VCaP (cell line): ENCODE results near the gene CCDC13.

ENCODE experiments used
- H3K27ac ChIP-seq: fragments of 450-650 bp; 2 replicates; pipeline ENCODE4 v1.5.1; 2017
- TF ChIP-seq, protein P1 (sequence below): fragments of 450-650 bp; conservative IDR thresholded peaks from 2 replicates; pipeline ENCODE4 v1.5.1; 2017; ENCODE audit warnings: mild to moderate bottlenecking, moderate library complexity

The CCDC13 gene

DNA sequence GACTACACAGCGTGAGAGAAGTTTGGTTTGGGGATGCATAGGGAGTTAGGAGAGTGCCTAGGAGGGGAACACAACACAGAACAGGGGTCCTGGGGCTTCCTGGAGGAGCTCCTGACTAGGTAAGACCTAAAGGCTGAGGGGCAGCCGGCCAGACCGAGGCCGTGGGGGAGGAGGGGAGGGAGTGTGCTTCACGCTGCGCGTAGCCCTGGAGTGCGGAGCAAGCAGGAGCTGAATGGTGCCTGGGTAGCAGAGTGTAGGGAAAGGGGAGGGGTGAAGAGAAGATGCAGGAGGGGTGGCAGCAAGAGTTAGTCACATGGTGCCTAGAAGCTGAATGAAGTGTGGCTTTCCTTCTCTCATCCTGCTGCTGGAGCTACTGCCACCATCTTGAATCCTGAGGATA, 38.0 kb downstream of the CCDC13 start:
- no peak overlapping the region for H3K27ac ChIP-seq
- TF ChIP-seq, protein P1, sequence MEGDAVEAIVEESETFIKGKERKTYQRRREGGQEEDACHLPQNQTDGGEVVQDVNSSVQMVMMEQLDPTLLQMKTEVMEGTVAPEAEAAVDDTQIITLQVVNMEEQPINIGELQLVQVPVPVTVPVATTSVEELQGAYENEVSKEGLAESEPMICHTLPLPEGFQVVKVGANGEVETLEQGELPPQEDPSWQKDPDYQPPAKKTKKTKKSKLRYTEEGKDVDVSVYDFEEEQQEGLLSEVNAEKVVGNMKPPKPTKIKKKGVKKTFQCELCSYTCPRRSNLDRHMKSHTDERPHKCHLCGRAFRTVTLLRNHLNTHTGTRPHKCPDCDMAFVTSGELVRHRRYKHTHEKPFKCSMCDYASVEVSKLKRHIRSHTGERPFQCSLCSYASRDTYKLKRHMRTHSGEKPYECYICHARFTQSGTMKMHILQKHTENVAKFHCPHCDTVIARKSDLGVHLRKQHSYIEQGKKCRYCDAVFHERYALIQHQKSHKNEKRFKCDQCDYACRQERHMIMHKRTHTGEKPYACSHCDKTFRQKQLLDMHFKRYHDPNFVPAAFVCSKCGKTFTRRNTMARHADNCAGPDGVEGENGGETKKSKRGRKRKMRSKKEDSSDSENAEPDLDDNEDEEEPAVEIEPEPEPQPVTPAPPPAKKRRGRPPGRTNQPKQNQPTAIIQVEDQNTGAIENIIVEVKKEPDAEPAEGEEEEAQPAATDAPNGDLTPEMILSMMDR: no peak

DNA sequence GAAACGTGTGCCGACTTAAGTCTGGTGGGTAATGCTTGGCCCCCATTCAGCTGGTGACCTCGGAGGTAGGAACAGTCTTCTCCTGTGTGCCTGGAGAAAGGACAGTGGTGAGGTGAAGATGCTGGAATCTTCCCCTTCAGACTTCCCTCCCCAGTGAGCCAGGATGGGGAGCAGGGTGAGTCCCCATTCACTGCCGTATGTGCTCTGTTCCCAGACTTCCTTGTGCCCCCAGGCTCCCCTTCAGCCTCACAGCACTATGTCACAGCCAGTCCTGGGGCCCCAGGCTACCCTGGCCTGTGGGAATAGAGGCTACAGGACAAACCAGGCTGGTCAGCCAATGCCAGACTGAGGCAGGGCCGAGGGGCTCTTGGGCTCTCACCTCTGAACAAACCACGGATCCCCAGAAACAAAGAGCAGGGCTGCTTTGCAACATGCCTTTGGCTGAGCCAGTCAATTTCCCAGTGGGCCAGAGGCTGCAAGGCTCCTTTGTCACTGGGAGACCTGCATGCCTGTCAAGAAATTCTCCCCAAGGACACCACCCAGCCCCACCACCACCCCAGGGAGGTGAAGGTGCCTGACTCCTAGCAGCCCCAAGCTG, 38.7 kb downstream of the CCDC13 start:
- H3K27ac ChIP-seq: no peak overlapping the region
- TF ChIP-seq, protein P1: no peak

DNA sequence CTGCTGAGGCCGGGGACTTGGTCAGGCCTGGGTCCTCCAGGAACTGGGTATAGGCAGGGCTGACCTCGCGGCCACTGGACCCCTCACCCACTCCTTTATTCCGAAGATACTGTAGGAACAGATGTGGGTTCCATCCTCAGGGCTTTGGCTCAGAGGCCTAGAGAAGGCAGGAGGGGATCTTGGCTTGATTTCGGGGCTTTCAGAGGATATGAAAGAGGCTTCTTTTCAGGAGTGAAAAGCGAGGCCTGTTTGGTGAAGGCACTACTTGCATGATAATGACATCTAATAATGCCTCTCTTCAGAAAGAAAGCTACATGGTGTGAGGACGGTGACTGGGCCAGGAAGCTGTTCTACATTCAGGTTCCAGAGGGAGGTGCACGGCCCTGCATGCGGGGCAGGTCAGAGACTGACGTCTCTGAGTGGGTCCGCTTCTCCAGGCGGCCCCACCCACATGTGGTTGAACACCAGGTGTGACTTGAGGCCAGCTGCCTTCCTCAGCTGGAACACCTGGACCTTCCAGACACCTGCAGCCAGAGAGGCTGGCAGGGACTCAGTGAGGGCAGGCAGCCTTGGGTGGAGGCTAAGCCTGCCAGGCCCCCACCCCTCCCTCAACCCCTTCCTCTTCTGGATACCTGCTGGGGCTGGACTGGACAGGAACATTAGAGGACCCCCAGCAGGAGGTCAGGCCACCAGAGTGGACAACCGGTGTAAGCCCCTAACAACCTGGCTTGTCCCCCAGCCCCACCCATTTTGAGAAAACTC, 39.4 kb downstream of the CCDC13 start:
- TF ChIP-seq, protein P1: no peak
- H3K27ac ChIP-seq: no peak overlapping the region

DNA sequence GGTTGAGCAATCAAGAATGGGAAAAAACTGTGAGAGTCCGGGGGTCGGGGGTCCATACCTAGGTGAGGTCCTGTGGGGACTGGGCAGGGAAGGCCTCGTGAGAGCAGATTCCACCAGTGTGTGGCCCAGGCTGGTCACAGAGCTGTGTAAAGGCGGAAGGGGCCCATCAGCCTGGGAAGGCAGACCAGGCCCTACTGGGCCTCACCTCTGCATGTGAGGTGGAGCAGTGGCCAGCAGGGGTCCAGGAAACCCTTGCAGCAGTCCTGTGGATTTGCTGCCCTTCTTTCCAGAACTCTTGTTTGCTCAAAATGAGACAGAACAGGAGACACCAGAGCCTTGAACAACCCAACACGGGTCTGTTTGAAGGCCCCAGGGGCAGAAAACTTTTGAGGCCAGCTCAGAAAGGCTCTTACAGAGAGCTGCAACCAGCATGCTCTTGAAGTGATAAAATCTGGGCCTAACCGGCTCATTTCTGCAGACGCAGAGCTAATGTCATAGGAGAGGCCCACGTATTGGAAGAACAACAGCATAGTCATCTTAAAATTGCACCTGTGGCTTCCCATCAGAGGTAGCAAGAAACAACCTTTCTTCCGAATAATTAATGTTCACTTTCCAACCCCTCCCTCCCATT, 40.1 kb downstream of the CCDC13 start:
- TF ChIP-seq, protein P1: no peak
- no peak overlapping the region for H3K27ac ChIP-seq

DNA sequence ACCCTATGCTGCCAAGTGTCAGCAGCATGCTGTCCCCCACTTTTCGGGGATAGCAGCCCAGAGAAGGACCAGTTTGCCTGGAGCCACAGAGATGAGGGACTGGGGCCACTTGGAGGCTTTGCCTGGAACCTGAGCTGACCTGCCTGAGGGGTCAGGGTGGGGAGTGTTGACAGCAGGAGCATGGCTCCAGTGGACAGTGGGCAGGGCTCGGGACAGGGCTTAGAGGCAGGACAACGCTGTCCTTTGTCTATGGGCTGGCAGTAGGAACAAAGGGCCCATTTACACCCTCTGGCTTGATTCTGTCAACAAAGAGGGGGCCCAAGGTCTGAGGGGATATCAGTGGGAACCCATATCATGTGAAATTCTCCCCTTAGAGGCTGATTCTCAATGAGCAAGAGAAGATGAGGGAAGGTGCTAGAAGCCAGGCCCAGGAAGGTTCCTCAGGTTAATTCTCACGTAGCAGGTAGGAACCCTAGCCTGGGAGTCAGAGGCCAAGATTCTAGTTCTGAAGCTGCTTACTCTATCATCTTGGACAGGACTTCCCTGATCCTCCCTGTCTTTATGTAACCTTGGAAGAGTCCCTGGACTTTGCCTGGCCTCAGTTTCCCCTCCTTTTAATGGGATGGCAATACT, 40.7 kb downstream of the CCDC13 start:
- TF ChIP-seq, protein P1: no peak
- H3K27ac ChIP-seq: no peak overlapping the region

DNA sequence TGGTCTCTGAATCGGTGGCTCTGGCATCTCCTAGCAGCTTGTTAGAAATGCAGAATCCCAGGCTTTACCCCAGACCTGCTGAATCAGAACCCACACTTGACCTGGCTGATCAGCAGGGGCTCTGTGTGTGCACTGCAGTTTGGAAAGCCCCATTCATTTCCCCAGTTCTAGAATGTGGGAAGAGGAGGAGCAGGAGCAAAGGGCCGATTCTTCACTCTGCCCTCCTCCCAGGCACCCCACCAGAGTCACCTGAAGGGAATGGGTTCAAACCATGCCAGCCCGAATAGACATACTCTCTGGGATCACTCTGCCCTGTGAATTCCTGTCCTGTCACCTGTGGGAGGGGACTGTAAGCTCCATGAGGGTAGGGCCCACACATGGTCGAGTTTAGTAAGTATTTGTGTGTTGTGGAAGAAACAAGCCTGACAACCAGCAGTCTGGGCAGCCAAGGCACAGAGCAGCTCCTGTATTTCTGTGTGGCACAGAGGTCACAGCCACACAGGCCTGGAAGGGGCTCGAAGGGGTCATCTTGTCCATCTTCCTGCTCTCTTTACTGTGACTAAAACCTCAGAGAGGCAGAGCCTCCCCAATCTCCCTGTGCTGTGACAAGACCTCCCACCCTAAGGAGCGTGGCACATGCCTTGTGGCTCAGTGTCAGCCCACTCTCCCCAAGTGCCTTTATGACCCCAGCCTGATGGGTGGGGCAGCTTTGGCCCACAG, 41.4 kb downstream of the CCDC13 start:
- TF ChIP-seq, protein P1: no peak
- no peak overlapping the region for H3K27ac ChIP-seq
